GM12892 (cell line): ENCODE data around the gene PCDHB5.

Experiments
- POLR2A ChIP-seq: IDR thresholded peaks from 2 replicates; pipeline ENCODE4 v1.6.1; 2011; ENCODE audit warnings: low read depth, low read length, control low read depth
- POLR2AphosphoS5 ChIP-seq: IDR thresholded peaks from 2 replicates; pipeline ENCODE4 v1.6.1; 2011; ENCODE audit warnings: low read depth, low read length, control low read depth
- TAF1 ChIP-seq: IDR thresholded peaks from 2 replicates; pipeline ENCODE4 v1.6.1; 2011; ENCODE audit warnings: low read depth, mild to moderate bottlenecking, control low read depth, low read length, borderline replicate concordance

DNA sequence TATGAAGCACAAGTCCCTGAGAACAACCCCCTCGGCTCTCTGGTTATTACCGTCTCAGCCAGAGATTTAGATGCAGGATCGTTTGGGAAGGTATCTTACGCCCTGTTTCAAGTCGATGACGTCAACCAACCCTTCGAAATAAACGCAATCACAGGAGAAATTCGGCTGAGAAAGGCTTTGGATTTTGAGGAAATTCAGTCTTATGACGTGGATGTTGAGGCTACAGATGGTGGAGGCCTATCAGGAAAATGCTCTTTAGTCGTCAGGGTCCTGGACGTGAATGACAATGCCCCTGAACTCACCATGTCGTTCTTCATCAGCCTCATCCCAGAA, 16.0 kb downstream of the PCDHB5 start:
- TF ChIP-seq POLR2AphosphoS5 (no peak), POLR2A (no peak), TAF1 (no peak)
